A673 (cell line): ENCODE results near the gene BPHL. TPM values are rescaled to one million over a fixed set of nuclear protein-coding genes. Genes with fewer than 3 reads are reported as not detected.
"Not testable (repeated sequence)": the region's sequence is repeated elsewhere in the genome, so short reads cannot be mapped to it uniquely, and the experiment has no call there.

Source experiments
- BruUV-seq: library from RNA; stranded (reverse); fragments of 400-500 nt; replicated peaks from 2 replicates; lab custom pipeline; 2021; lab: Mats Ljungman, UMichigan
- CTCF ChIA-PET: fragments of 300-600 bp; sonication (Branson Sonifier 250); formaldehyde crosslinking; loops from one replicate; lab custom pipeline; 2022; ENCODE audit warnings: antibody characterized with exemption; lab: Charles Lee
- POLR2A ChIA-PET: fragments of 300-600 bp; sonication (Branson Sonifier 250); formaldehyde crosslinking; loops from one replicate; lab custom pipeline; 2022; ENCODE audit warnings: antibody characterized with exemption; ENCODE audit not compliant: low non-redundant PET; lab: Charles Lee
- DNase-seq: peaks from one replicate; pipeline ENCODE4 v3.0.0-alpha.2; 2015; ENCODE audit warnings: low spot score
- H3K27ac ChIP-seq: fragments of 200-600 bp; sonication (generic); 2 replicates; pipeline ENCODE4 v1.5.1; 2016; ENCODE audit warnings: mixed run types, low read depth, mild to moderate bottlenecking, mixed read lengths, antibody characterized with exemption, low read length; ENCODE audit not compliant: poor library complexity, severe bottlenecking
- H3K27me3 ChIP-seq: fragments of 200-600 bp; sonication (generic); replicated peaks from 2 replicates; pipeline ENCODE4 v1.6.1; 2017; ENCODE audit warnings: mixed run types, low read depth, mild to moderate bottlenecking, mixed read lengths, antibody characterized with exemption, low read length; ENCODE audit not compliant: insufficient read depth, poor library complexity
- H3K36me3 ChIP-seq: fragments of 200-600 bp; sonication (generic); 2 replicates; pipeline ENCODE4 v1.6.1; 2016; ENCODE audit warnings: mixed run types, mild to moderate bottlenecking, mixed read lengths, antibody characterized with exemption, low read length; ENCODE audit not compliant: insufficient read depth, poor library complexity, severe bottlenecking
- H3K4me1 ChIP-seq: fragments of 200-600 bp; sonication (generic); 2 replicates; pipeline ENCODE4 v1.6.1; 2017; ENCODE audit warnings: mixed run types, mild to moderate bottlenecking, mixed read lengths, antibody characterized with exemption, low read length; ENCODE audit not compliant: insufficient read depth, poor library complexity, severe bottlenecking
- H3K4me3 ChIP-seq: fragments of 200-600 bp; sonication (generic); 2 replicates; pipeline ENCODE4 v1.5.1; 2016; ENCODE audit warnings: low read depth, mixed run types, mild to moderate bottlenecking, mixed read lengths, low read length; ENCODE audit not compliant: poor library complexity, severe bottlenecking
- H3K9me3 ChIP-seq: fragments of 200-600 bp; sonication (generic); 2 replicates; pipeline ENCODE4 v1.6.1; 2016; ENCODE audit warnings: mixed run types, low read depth, mild to moderate bottlenecking, mixed read lengths, antibody characterized with exemption, low read length; ENCODE audit not compliant: poor library complexity, severe bottlenecking
- EZH2 ChIP-seq: fragments of 200-600 bp; sonication (generic); IDR thresholded peaks from 2 replicates; pipeline ENCODE4 v1.6.1; 2017; ENCODE audit warnings: borderline replicate concordance, low read depth, mild to moderate bottlenecking, mixed read lengths, antibody characterized with exemption, low read length; ENCODE audit not compliant: poor library complexity, severe bottlenecking
- intact Hi-C: fragments of 100-400 bp; cut with micrococcal nuclease; formaldehyde crosslinking; loops from one replicate; pipeline ENCODE4 v1.10.0; 2022; ENCODE audit not compliant: unreplicated experiment
- total RNA-seq: library from RNA; stranded (reverse); gene quantifications from 2 replicates; pipeline ENCODE4 v1.2.3, GENCODE V29; 2021
- TF ChIP-seq, protein P1 (sequence below): fragments of 300-800, 200-600 bp; sonication (generic); conservative IDR thresholded peaks from 2 replicates; pipeline ENCODE4 v1.5.1; 2017; ENCODE audit warnings: low read depth, mild to moderate bottlenecking, antibody characterized with exemption, low read length, moderate library complexity, mixed read lengths

Gene BPHL
- total RNA-seq, 1 experiment from 2014 or later: 30.8 TPM

DNA sequence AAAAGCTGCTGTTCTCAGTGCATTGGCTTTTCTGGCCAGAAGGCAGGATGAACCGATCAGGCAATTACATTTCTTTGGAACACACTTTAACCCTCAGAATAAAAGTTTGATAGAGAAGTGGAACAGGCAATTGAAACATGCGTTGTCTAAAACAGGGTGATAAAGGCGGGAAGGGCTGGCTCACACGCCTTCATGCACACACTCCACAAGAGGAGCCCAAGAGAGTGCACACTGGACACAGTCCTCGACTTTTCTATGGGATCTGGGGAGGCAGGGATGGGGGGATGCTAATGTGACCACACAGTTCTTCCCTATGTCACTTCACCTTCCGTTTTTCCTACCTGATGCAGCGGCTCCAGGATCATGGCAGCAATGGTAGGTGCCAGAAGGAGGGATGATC lies 69.8 kb downstream of the BPHL start:
- TF ChIP-seq EZH2: no peak
- TF ChIP-seq, protein P1, sequence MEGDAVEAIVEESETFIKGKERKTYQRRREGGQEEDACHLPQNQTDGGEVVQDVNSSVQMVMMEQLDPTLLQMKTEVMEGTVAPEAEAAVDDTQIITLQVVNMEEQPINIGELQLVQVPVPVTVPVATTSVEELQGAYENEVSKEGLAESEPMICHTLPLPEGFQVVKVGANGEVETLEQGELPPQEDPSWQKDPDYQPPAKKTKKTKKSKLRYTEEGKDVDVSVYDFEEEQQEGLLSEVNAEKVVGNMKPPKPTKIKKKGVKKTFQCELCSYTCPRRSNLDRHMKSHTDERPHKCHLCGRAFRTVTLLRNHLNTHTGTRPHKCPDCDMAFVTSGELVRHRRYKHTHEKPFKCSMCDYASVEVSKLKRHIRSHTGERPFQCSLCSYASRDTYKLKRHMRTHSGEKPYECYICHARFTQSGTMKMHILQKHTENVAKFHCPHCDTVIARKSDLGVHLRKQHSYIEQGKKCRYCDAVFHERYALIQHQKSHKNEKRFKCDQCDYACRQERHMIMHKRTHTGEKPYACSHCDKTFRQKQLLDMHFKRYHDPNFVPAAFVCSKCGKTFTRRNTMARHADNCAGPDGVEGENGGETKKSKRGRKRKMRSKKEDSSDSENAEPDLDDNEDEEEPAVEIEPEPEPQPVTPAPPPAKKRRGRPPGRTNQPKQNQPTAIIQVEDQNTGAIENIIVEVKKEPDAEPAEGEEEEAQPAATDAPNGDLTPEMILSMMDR: no peak
- intact Hi-C loops: no loop called here
- BruUV-seq: no TSS peak
- Histone ChIP-seq H3K27me3 (no peaks in the 10 kb centered on the region), H3K36me3 (no peaks in the 10 kb centered on the region), H3K27ac (no peak overlapping the region), H3K4me1 (no peaks in the 10 kb centered on the region), H3K9me3 (no peaks in the 10 kb centered on the region), H3K4me3 (no peak overlapping the region)
- CTCF ChIA-PET: no interaction called here
- DNase-seq: no peak
- POLR2A ChIA-PET: no interaction called here

DNA sequence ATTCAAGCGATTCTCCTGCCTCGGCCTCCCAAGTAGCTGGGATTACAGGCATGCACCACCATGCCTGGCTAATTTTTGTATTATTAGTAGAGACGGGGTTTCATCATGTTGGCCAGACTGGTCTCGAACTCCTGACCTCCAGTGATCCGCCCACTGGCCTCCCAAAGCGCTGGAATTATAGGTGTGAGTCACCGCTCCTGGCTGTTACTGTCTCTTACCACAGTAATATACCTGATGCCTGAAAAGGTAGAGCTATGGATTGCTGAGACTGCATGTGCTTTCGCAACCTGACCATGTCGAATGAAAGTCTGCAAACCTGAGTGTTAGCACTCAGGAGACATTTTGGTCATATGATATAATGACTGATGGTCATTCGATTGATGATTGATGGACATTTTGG lies 70.7 kb downstream of the BPHL start:
- H3K4me1 ChIP-seq, H3K4me3 ChIP-seq, H3K9me3 ChIP-seq, H3K27ac ChIP-seq, intact Hi-C loops, H3K36me3 ChIP-seq, DNase-seq, BruUV-seq, CTCF ChIA-PET, H3K27me3 ChIP-seq: not testable (repeated sequence)
- POLR2A ChIA-PET: interaction anchor here (0.6 kb wide), 1 partner anchor 140 kb away, joined by 3 read pairs; no protein-coding TSS in a partner anchor

DNA sequence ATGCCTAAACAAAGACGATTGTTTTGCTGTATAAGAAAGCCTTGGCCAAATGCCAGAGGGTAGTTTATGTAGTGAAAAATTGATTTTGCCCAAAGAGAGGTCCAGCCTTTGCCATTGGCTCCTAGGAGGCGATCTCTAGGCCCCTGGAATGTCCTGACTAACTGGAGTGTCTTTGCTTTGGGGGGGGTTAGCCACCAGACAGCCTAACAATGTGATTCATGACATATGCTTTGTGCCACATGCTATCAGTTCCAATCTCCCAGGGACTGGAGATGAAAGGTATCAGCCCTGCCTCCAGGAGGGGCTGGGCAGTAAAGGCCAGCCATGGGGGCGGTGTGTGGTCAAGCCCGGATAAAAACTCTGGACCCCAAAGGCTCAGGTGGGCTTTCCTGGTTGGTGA lies 71.5 kb downstream of the BPHL start:
- Histone ChIP-seq H3K36me3 (no peaks in the 10 kb centered on the region), H3K4me1 (peaks cover 7% of the 10 kb centered on the region), H3K4me3 (no peak overlapping the region), H3K27ac (no peak overlapping the region), H3K27me3 (no peaks in the 10 kb centered on the region), H3K9me3 (no peaks in the 10 kb centered on the region)
- CTCF ChIA-PET: no interaction called here
- DNase-seq: no peak
- TF ChIP-seq, protein P1: no peak
- no peak for TF ChIP-seq EZH2
- BruUV-seq: no TSS peak
- POLR2A ChIA-PET: no interaction called here
- intact Hi-C loops: no loop called here

DNA sequence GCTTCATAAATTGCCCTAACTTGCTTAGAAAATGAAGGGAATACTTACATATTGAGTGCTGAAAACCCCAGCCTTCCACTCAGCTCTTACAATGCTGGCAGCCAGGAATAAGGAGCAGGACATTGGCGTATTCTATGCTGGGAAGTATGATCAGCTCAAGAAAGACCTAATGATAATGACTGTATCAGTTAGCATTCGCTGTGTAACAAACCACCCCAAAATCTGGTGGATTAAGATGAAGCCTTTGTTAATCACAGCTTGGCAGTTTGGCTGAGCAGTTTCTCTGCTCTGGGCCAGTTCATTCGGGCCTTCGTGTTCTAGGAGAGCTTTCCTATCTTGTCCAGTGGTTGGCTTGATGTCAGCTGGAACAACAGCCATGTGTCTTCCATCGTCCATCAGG lies 72.3 kb downstream of the BPHL start:
- no TSS peak for BruUV-seq
- H3K27me3 ChIP-seq: no peaks in the 10 kb centered on the region
- intact Hi-C loops: no loop called here
- ChIA-PET CTCF (no interaction called here), POLR2A (no interaction called here)
- H3K27ac ChIP-seq: no peak overlapping the region
- TF ChIP-seq, protein P1: no peak
- TF ChIP-seq EZH2: no peak
- no peaks in the 10 kb centered on the region for H3K9me3 ChIP-seq
- DNase-seq: no peak
- H3K4me1 ChIP-seq: peaks cover 15% of the 10 kb centered on the region
- H3K4me3 ChIP-seq: no peak overlapping the region
- no peaks in the 10 kb centered on the region for H3K36me3 ChIP-seq
